Kidney (tissue), 14 donors: ENCODE data around the gene SNX18. TPM values are rescaled to one million over a fixed set of nuclear protein-coding genes. Genes with fewer than 3 reads are reported as not detected.

Source experiments
- DNase-seq, 5 donors: peaks; one replicate each; pipeline ENCODE4 v3.0.0-alpha.2; 2013 to 2020
- FAIRE-seq: peaks from 2 replicates; lab custom pipeline; 2012; peaks lifted over from hg19 to GRCh38; lab: Jason Lieb, UNC
- H3K27ac ChIP-seq, 2 donors: one replicate each; pipeline ENCODE4 v1.7.0; 2013; ENCODE audit warnings: low read depth in 2 of 2, low read length in 2 of 2, inconsistent platforms in 1 of 2
- H3K27me3 ChIP-seq: one replicate; pipeline ENCODE4 v1.7.1; 2013; ENCODE audit warnings: low read length, inconsistent platforms; ENCODE audit not compliant: control insufficient read depth, insufficient read depth
- H3K36me3 ChIP-seq, 3 donors: one replicate each; pipeline versions ENCODE4 v1.7.0 to v1.7.1; 2013; ENCODE audit warnings: low read length in 3 of 3, control low read depth in 1 of 3, inconsistent platforms in 1 of 3; ENCODE audit not compliant: insufficient read depth in 3 of 3, control insufficient read depth in 2 of 3
- H3K4me1 ChIP-seq, 3 donors: one replicate each; pipeline versions ENCODE4 v1.7.0 to v1.7.1; 2013; ENCODE audit warnings: low read length in 3 of 3, inconsistent platforms in 1 of 3, low read depth in 1 of 3; ENCODE audit not compliant: control insufficient read depth in 2 of 3, insufficient read depth in 2 of 3
- H3K4me3 ChIP-seq, 3 donors: one replicate each; pipeline versions ENCODE4 v1.7.0 to v1.8.1; 2013; ENCODE audit warnings: low read length in 3 of 3, control low read depth in 1 of 3, inconsistent platforms in 1 of 3
- H3K9ac ChIP-seq, 3 donors: one replicate each; pipeline versions ENCODE4 v1.7.0 to v1.7.1; 2013; ENCODE audit warnings: low read length in 3 of 3, control low read depth in 1 of 3, inconsistent platforms in 1 of 3
- H3K9me3 ChIP-seq, 3 donors: one replicate each; pipeline versions ENCODE4 v1.7.0 to v1.7.1; 2013; ENCODE audit warnings: low read length in 3 of 3, control low read depth in 1 of 3, inconsistent platforms in 1 of 3; ENCODE audit not compliant: control insufficient read depth in 2 of 3, insufficient read depth in 1 of 3
- CTCF ChIP-seq: IDR thresholded peaks from 3 replicates; pipeline ENCODE4 v1.5.1; 2012; ENCODE audit warnings: mild to moderate bottlenecking, moderate library complexity, borderline replicate concordance; ENCODE audit not compliant: insufficient read depth; ENCODE audit errors: extremely low read depth
- intact Hi-C: fragments of 100-400 bp; cut with DNase I; formaldehyde crosslinking; loops from one replicate; pipeline ENCODE4 v1.11.1; 2022
- polyA plus RNA-seq: library from polyadenylated mRNA; stranded (reverse); fragments of 350-450 nt; fragmentation: Illumina TruSeq; extraction: RNeasy Lipid Tissue Mini Kit (QIAGEN cat#74804); gene quantifications from one replicate; pipeline ENCODE4 v1.2.3, GENCODE V29; 2014; ENCODE audit warnings: low read depth, low replicate concordance; ENCODE audit not compliant: insufficient read depth
- total RNA-seq: library from RNA; stranded (reverse); fragmentation: NEBNext Ultra II Directional; extraction: Animal tissue kit (Norgen Biotek cat#: 25700); gene quantifications from one replicate; pipeline ENCODE4 v1.2.1, GENCODE V29; 2021
- donor health status: control.
- donor health status: control.
- donor health status: control.
- donor health status: control.
- donor health status: control.
- donor health status: DM: yes; HTN: yes; CAD: no.
- donor health status: Normal renal cell carcinoma (clear cell type).

Gene SNX18
- total and polyA plus RNA-seq, 2 donors from 2014 or later = 10.4 to 40.5 TPM

DNA sequence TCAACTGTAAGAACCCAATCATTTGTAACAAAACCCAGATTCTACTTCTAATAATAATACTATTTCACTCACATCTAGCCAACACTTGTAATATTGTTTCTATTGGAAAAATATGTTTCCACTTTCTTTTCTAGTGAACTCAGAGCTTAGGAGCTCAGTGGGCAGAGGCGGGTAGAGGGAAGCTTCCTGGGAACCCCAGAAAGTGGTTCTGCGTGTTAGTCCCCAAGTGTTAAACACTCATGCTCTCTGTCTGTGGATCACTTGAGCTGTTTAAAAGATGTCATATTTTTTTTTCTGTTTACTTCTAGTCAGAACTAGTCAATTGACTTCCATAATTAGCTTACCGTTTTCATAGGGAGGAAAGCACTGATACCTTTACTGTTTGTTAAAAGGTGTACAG, 20.6 kb downstream of the SNX18 start:
- H3K4me3 ChIP-seq = no peak overlapping the region
- H3K9ac ChIP-seq = no peak overlapping the region
- H3K27me3 ChIP-seq = no peaks in the 10 kb centered on the region
- FAIRE-seq (no peak), DNase-seq (no peak)
- peaks cover 7 to 24% (median 21%) of the 10 kb centered on the region in 3 donors for H3K4me1 ChIP-seq
- intact Hi-C loops = no loop called here
- no peaks in the 10 kb centered on the region for H3K36me3 ChIP-seq
- no peaks in the 10 kb centered on the region for H3K9me3 ChIP-seq
- TF ChIP-seq CTCF = no peak
- H3K27ac ChIP-seq = no peak overlapping the region

DNA sequence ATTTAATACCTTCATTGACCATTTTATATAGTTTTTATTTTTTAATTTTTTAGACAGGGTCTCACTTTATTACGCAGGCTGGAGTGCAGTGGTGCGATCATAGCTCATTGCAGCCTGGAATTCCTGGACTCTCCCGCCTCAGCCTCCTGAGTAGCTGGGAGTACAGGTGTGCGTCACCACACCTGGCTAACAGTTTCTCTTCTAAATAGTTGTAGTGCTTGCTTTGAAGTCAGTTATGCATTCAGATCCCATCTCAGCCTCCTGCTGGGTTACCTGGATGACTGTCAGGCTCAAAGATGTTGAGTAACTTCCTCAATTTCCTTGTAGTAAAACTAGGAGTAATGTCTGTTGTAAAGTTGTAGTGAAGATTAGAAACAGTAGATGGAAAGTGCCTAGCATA, 21.4 kb downstream of the SNX18 start:
- H3K4me1 ChIP-seq = peaks cover 3 to 18% (median 15%) of the 10 kb centered on the region in 3 donors
- no peaks in the 10 kb centered on the region for H3K9me3 ChIP-seq
- no peak for FAIRE-seq
- no peaks in the 10 kb centered on the region for H3K36me3 ChIP-seq
- intact Hi-C loops = no loop called here
- H3K27ac ChIP-seq = no peak overlapping the region
- H3K27me3 ChIP-seq = no peaks in the 10 kb centered on the region
- H3K4me3 ChIP-seq = no peak overlapping the region
- no peak overlapping the region for H3K9ac ChIP-seq
- no peak for TF ChIP-seq CTCF
- DNase-seq = no peak

DNA sequence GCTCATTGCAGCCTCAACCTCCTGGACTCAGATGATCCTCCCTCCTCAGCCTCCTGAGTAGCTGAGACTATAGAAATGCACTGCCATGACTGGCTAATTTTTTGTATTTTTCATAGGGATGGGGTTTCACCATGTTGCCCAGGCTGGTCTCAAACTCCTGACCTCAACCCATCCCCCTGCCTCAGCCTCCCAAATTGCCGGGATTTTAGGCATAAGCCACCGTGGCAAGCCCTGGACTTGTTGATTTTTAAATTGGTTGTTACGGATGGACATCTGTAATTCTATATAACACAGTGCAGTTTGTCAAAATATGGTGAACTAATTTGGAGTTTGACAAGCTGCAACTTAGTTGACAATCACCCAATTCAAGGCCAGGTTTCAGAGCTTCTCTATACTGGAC, 22.7 kb downstream of the SNX18 start:
- no peak for TF ChIP-seq CTCF
- FAIRE-seq (no peak), DNase-seq (no peak)
- intact Hi-C loops = no loop called here
- Histone ChIP-seq H3K9me3 (no peaks in the 10 kb centered on the region), H3K9ac (no peak overlapping the region), H3K4me3 (no peak overlapping the region), H3K4me1 (peaks cover 0 to 9% (median 2%) of the 10 kb centered on the region in 3 donors), H3K27me3 (no peaks in the 10 kb centered on the region), H3K27ac (no peak overlapping the region), H3K36me3 (no peaks in the 10 kb centered on the region)
